Stimulated activated naive CD4-positive, alpha-beta T cell (primary cell): ENCODE results near the gene KIF2A.

ENCODE experiments used
- DNase-seq, 6 experiments: peaks; one replicate each; lab custom pipeline; 2025; lab: John Stamatoyannopoulos, UW

Gene KIF2A

GRCh38 chr5:62328772-62329491, 22.9 kb downstream of the KIF2A start:
- DNase-seq = no peak

GRCh38 chr5:62330302-62330701, 24.3 kb downstream of the KIF2A start:
- no peak for DNase-seq

- DNase-seq = no peak
Observed at GRCh38 chr5:62331921-62332320, 25.9 kb downstream of the KIF2A start.

GRCh38 chr5:62333250-62333794, 27.3 kb downstream of the KIF2A start:
- no peak for DNase-seq

GRCh38 chr5:62334082-62334481, 28.1 kb downstream of the KIF2A start:
- no peak for DNase-seq

GRCh38 chr5:62340392-62340791, 34.4 kb downstream of the KIF2A start:
- DNase-seq = peak in 3 of 6 experiments; percentile 1 to 18 (median 10)

- no peak for DNase-seq
Observed at GRCh38 chr5:62340979-62341378, 35.0 kb downstream of the KIF2A start.

- peak in 3 of 6 experiments; percentile 9 to 32 (median 20) for DNase-seq
Observed at GRCh38 chr5:62341783-62342475, 35.9 kb downstream of the KIF2A start.

- no peak for DNase-seq
Observed at GRCh38 chr5:62342476-62342837, 36.5 kb downstream of the KIF2A start.

- no peak for DNase-seq
Observed at GRCh38 chr5:62343428-62343827, 37.4 kb downstream of the KIF2A start.

GRCh38 chr5:62346748-62347147, 40.7 kb downstream of the KIF2A start:
- DNase-seq = no peak

- DNase-seq = no peak
Observed at GRCh38 chr5:62347928-62348327, 41.9 kb downstream of the KIF2A start.

GRCh38 chr5:62348723-62349481, 42.9 kb downstream of the KIF2A start:
- DNase-seq = no peak

- peak in 2 of 6 experiments; percentile 44 to 51 for DNase-seq
Observed at GRCh38 chr5:62354028-62354874, 48.2 kb downstream of the KIF2A start.

GRCh38 chr5:62362701-62363100, 56.7 kb downstream of the KIF2A start:
- no peak for DNase-seq

GRCh38 chr5:62369039-62369438, 63.0 kb downstream of the KIF2A start:
- no peak for DNase-seq

GRCh38 chr5:62371409-62371808, 65.4 kb downstream of the KIF2A start:
- DNase-seq = no peak

- DNase-seq = no peak
Observed at GRCh38 chr5:62372600-62372999, 66.6 kb downstream of the KIF2A start.

- no peak for DNase-seq
Observed at GRCh38 chr5:62373382-62373781, 67.4 kb downstream of the KIF2A start.

GRCh38 chr5:62374090-62374489, 68.1 kb downstream of the KIF2A start:
- DNase-seq = no peak

GRCh38 chr5:62375627-62376026, 69.6 kb downstream of the KIF2A start:
- no peak for DNase-seq

GRCh38 chr5:62376064-62376463, 70.1 kb downstream of the KIF2A start:
- DNase-seq = no peak
